B cell (primary cell): ENCODE measurements around the gene MAN2B2.

ENCODE experiments used
- CTCF ChIP-seq: fragments of 200-600 bp; IDR thresholded peaks from one replicate; pipeline ENCODE4 v1.8.0; 2022; ENCODE audit warnings: antibody characterized with exemption, mild to moderate bottlenecking
- EZH2 ChIP-seq: IDR thresholded peaks from 2 replicates; pipeline ENCODE4 v1.6.1; 2012; ENCODE audit warnings: borderline replicate concordance, low read depth, mild to moderate bottlenecking, moderate library complexity, low read length; ENCODE audit not compliant: insufficient read depth, poor library complexity, severe bottlenecking

GRCh38 chr4:6617246-6617645 is 42.3 kb downstream of the MAN2B2 start:
- no peak for TF ChIP-seq CTCF
- no peak for TF ChIP-seq EZH2
